Progenitor cell of endocrine pancreas (in vitro differentiated cells): ENCODE results near the gene NEK7. TPM values are rescaled to one million over a fixed set of nuclear protein-coding genes. Genes with fewer than 3 reads are reported as not detected.

Experiments
- DNase-seq: peaks from one replicate; pipeline ENCODE4 v3.0.0; 2021; ENCODE audit warnings: low spot score; ENCODE audit not compliant: unreplicated experiment
- H3K27ac Mint-ChIP-seq: 2 replicates; pipeline ENCODE4 v1.8.0; 2021; ENCODE audit warnings: mild to moderate bottlenecking, moderate library complexity, mixed read lengths
- H3K27me3 Mint-ChIP-seq: 2 replicates; pipeline ENCODE4 v1.8.0; 2021; ENCODE audit warnings: mixed read lengths
- H3K36me3 Mint-ChIP-seq: 2 replicates; pipeline ENCODE4 v1.8.0; 2022; ENCODE audit warnings: mixed read lengths; ENCODE audit not compliant: insufficient read depth
- H3K4me1 Mint-ChIP-seq: 2 replicates; pipeline ENCODE4 v1.8.0; 2021; ENCODE audit warnings: low read depth, mixed read lengths
- H3K4me3 Mint-ChIP-seq: 2 replicates; pipeline ENCODE4 v1.8.0; 2021; ENCODE audit warnings: low read depth, mild to moderate bottlenecking, moderate library complexity, mixed read lengths
- H3K9me3 Mint-ChIP-seq: 2 replicates; pipeline ENCODE4 v1.8.0; 2021; ENCODE audit warnings: low read depth, mixed read lengths
- total RNA-seq: library from RNA; stranded (reverse); gene quantifications from 2 replicates; pipeline ENCODE4 v1.2.1, GENCODE V29; 2021
- TF ChIP-seq, protein P1 (sequence below): fragments of 200-600 bp; sonication (generic); IDR thresholded peaks from one replicate; pipeline ENCODE4 v1.5.0; 2021; ENCODE audit warnings: antibody characterized with exemption, mild to moderate bottlenecking; ENCODE audit not compliant: unreplicated experiment

The NEK7 gene
- total RNA-seq, 1 donor from 2014 or later = 25.9 TPM

DNA sequence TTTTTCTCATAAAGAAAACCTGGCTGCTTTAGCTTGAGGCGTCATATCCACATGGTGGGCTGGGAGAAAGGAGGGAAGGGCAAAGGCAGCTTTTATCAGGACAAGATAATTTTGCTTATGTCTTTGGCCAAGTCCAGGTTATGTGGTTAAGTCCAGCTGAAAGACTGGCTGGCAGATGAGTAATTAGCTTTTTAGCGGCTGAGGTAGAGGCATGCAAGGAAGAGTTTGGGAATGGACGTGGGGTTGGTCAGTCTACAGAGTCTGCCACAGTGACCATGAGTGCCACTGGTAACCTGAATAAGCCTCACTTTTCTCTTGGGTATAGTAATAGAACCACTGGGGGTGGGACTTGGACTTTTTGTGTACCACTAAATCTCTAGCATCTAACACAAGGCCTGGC, 39.8 kb downstream of the NEK7 start:
- no peak overlapping the region for H3K27ac Mint-ChIP-seq
- TF ChIP-seq, protein P1, sequence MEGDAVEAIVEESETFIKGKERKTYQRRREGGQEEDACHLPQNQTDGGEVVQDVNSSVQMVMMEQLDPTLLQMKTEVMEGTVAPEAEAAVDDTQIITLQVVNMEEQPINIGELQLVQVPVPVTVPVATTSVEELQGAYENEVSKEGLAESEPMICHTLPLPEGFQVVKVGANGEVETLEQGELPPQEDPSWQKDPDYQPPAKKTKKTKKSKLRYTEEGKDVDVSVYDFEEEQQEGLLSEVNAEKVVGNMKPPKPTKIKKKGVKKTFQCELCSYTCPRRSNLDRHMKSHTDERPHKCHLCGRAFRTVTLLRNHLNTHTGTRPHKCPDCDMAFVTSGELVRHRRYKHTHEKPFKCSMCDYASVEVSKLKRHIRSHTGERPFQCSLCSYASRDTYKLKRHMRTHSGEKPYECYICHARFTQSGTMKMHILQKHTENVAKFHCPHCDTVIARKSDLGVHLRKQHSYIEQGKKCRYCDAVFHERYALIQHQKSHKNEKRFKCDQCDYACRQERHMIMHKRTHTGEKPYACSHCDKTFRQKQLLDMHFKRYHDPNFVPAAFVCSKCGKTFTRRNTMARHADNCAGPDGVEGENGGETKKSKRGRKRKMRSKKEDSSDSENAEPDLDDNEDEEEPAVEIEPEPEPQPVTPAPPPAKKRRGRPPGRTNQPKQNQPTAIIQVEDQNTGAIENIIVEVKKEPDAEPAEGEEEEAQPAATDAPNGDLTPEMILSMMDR = no peak
- no peak overlapping the region for H3K4me3 Mint-ChIP-seq
- no peaks in the 10 kb centered on the region for H3K36me3 Mint-ChIP-seq
- H3K4me1 Mint-ChIP-seq = peaks cover 11% of the 10 kb centered on the region
- no peaks in the 10 kb centered on the region for H3K27me3 Mint-ChIP-seq
- DNase-seq = no peak
- no peaks in the 10 kb centered on the region for H3K9me3 Mint-ChIP-seq

DNA sequence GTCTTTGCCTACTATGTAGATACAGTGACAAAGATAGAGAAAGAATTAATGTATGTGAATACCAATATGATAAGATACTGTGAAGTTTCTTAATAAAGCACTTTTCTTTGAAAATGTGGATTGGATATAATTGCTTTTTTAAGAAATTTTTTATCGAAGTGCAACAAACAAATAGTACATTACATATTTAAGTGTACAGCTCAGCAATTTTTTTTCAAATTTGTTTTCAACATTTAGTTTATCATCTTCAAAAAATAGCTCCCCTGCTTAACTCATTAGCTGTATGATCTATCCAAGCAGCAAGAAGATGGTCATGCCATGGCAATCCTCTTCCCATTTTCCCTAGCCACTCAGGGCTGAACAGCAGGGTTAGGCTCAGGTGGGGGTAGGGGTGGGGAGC, 40.5 kb downstream of the NEK7 start:
- no peaks in the 10 kb centered on the region for H3K36me3 Mint-ChIP-seq
- no peak overlapping the region for H3K27ac Mint-ChIP-seq
- no peak overlapping the region for H3K4me3 Mint-ChIP-seq
- peaks cover 8% of the 10 kb centered on the region for H3K4me1 Mint-ChIP-seq
- DNase-seq = no peak
- H3K27me3 Mint-ChIP-seq = no peaks in the 10 kb centered on the region
- no peaks in the 10 kb centered on the region for H3K9me3 Mint-ChIP-seq
- TF ChIP-seq, protein P1 = no peak

DNA sequence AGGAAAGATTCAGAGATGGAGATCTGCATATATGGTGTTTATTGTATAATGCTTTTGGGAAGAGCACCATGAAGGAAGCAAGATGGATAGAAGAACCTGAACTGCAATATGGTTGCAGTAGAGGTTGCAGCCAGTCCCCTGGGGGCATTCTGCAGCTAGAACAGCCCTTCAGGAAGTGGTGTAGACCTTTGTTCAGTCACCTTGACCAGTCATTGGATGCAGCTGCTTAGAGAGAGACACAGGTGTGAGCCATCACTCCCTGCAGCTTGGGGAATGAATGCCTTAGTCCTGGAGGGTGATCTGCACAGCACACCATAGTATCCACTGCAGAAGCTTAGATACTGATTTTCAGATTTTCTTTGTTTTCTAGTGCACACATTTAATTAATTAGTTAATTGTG, 42.3 kb downstream of the NEK7 start:
- TF ChIP-seq, protein P1 = no peak
- no peaks in the 10 kb centered on the region for H3K9me3 Mint-ChIP-seq
- H3K4me1 Mint-ChIP-seq = peaks cover 1% of the 10 kb centered on the region
- H3K27ac Mint-ChIP-seq = no peak overlapping the region
- no peak overlapping the region for H3K4me3 Mint-ChIP-seq
- H3K36me3 Mint-ChIP-seq = peaks cover 2% of the 10 kb centered on the region
- H3K27me3 Mint-ChIP-seq = no peaks in the 10 kb centered on the region
- DNase-seq = no peak

DNA sequence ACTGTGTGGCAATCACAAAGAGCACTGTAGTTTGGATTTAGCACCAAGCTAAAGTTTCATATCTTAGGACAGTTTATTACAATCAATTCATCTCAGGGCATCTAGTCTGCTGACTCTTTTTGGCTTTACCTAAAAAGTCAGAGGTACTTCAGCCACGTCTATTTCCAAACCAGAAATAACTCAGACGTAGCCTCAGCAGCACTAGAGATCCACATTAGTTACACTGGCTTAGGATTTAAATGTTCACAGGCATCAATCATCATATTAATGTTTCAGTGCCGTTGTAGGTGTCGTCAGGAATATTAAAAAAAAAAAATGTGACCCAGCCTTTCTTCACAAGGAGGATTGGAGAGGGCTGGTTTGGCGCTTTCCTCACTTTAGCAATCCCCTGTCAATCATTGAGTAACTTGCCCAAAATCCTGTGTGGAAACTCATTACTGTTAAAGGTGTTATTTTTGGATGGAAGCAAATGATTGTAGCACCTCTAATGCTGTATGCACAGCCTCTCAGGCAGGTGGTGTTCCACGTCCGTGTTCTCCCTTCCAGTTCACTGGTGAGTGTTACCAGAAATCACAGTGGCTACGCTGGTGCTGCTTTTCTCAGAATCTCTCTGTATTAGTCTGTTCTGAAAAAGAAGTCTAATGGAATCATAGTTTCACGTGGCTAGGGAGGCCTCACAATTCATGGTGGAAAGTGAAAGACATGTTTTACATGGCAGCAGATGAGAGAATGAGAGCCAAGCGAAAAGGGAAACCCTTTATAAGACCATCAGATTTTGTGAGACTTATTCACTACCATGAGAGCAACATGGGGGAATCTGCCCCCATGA, 45.4 kb downstream of the NEK7 start:
- H3K27me3 Mint-ChIP-seq = no peaks in the 10 kb centered on the region
- peaks cover 2% of the 10 kb centered on the region for H3K36me3 Mint-ChIP-seq
- no peak for DNase-seq
- H3K9me3 Mint-ChIP-seq = no peaks in the 10 kb centered on the region
- no peak overlapping the region for H3K4me3 Mint-ChIP-seq
- peaks cover 1% of the 10 kb centered on the region for H3K4me1 Mint-ChIP-seq
- TF ChIP-seq, protein P1 = no peak
- no peak overlapping the region for H3K27ac Mint-ChIP-seq

DNA sequence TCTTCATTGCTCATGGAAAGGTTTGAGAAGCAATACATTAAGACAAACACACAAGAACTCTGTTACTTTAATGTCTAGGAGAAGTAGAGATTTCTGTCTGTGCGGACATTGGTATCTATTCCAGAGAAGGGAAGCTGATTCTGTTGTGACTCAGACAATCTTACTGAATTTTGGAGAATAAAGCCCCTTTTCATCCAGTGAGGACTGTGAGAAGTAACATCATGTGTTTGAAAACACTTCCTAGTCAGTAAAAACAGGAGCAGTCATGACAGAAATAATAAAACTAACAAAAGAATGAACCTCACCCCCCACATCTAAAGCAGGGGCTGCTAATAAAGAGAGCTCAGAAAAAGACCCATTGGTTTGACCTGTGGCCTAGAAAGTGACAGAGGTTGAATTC, 46.6 kb downstream of the NEK7 start:
- H3K9me3 Mint-ChIP-seq = no peaks in the 10 kb centered on the region

More for the DNA sequence above, 46.6 kb downstream of the NEK7 start:
- TF ChIP-seq, protein P1 = no peak
- DNase-seq = no peak
- H3K36me3 Mint-ChIP-seq = peaks cover 2% of the 10 kb centered on the region
- no peaks in the 10 kb centered on the region for H3K27me3 Mint-ChIP-seq
- H3K27ac Mint-ChIP-seq = no peak overlapping the region
- H3K4me3 Mint-ChIP-seq = no peak overlapping the region
- H3K4me1 Mint-ChIP-seq = peaks cover 1% of the 10 kb centered on the region
